SH-SY5Y (cell line): Measurements from ENCODE around the gene ZFPM1.

Source experiments
- GATA2 ChIP-seq: IDR thresholded peaks from 2 replicates; pipeline ENCODE4 v1.6.1; 2011; ENCODE audit warnings: mild to moderate bottlenecking, low read depth, low read length
- GATA3 ChIP-seq: IDR thresholded peaks from 2 replicates; pipeline ENCODE4 v1.6.1; 2011; ENCODE audit warnings: low read depth, mild to moderate bottlenecking, low read length, moderate library complexity

- no peak for TF ChIP-seq GATA2
- TF ChIP-seq GATA3 = no peak
Observed at GRCh38 chr16:88532434-88533241, 79.6 kb downstream of the ZFPM1 start.
